Stimulated activated CD4-positive, alpha-beta T cell treated with anti-CD3 and anti-CD28 coated beads, Interleukin-1b, Interleukin-23, amount 100 ng/mL, for 1 hour (primary cell): ENCODE measurements around the gene SNU13.
"Not testable (repeated sequence)": the region's sequence is repeated elsewhere in the genome, so short reads cannot be mapped to it uniquely, and the experiment has no call there.

Experiments used
- DNase-seq, 2 donors: peaks; one replicate each; pipeline ENCODE4 v3.0.0-alpha.2; 2020; ENCODE audit warnings: low read depth in 2 of 2

Gene SNU13

DNA sequence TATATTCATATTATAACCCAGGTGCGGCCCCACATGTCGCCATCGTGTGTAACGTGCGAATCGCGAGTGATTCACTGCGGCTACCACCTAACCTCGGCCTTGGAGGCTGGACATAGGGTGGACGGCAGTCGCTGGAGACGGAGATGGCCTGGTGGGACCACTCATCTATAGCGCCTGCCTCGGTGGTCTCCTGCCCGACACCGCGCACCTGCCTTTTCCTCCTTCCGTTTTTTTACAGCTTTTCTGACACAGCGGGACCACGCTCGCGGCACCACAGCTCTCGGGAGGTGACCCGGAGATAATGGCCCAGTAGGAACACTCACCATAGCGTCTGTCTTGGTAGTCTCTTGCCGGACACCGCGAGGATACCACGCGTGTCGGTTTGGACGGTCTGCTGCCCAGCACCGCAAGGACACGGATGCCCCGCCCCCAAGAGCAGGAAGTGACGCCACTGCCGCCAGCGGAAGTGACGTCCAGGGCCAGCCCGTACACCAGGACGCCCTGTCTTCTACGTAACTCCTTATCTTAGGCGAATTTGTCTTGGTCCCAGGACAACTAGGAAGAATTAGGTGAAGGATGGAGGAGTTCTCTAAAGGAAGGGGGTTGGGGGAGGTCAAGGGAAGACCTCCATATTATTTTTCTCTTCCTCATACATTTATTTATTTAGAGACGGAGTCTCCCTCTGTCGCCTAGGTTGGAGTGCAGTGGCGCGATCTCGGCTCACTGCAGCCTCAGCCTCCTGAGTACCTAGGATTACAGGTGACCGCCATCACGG is 6.4 kb downstream of the SNU13 start:
- DNase-seq, result peak; percentile 51 to 76

DNA sequence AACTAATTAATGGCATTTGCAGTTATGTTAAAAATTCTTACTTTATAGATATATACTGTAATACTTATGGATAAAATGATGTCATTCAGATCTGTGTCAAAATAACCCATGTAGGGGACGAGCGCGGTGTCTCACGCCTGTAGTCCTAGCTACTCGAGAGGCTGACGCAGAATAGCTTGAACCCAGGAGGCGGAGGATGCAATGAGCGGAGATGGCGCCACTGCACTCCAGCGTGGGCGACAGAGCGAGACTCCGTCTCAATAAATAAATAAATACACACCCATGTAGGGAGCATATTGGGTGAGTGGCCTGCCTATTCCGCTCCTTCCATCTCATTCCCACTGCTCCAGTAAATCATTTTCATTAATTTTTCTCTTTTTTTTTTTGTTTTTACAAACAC is 7.1 kb downstream of the SNU13 start:
- DNase-seq, result no peak

DNA sequence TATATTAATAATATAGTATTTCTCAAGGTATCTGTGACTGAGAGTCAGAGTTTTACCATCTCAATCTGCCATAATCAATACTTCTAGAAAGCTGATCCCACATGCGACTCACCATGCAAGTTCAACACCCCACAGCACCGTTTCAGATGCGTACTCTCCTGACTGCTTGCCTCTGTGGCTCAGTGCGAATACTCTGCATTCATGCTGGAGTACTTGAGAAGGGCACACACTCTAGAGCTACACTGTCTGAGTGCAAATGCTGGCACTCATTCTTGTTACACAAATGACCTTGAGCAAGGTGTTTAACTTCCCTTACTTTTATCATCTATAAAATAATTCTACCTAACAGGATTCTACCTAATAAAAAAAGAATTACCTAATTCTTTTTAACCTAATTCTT is 12.5 kb downstream of the SNU13 start:
- no peak for DNase-seq

DNA sequence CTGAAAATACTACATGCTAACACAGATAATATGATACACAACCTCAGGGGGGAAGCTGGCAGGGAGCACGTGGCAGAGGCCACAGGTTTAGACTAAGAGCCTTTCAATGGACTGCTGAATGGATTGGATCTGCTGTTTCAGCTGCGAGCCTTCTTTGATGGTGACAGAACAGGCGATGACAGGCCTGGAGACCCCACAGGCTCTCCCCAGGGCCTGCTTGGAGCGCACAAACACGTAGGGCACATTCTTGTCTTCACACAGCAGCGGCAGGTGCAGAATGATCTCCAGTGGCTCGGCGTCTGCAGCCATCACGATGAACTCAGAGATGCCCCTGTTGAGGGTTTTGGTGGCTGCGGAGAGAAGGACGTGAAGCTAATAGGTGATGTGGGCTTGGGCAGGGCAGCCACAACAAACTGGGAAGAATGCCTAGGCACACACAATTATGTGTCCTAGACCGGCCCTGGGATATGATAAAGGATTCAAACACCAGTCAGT is 13.8 kb downstream of the SNU13 start:
- DNase-seq, result no peak

DNA sequence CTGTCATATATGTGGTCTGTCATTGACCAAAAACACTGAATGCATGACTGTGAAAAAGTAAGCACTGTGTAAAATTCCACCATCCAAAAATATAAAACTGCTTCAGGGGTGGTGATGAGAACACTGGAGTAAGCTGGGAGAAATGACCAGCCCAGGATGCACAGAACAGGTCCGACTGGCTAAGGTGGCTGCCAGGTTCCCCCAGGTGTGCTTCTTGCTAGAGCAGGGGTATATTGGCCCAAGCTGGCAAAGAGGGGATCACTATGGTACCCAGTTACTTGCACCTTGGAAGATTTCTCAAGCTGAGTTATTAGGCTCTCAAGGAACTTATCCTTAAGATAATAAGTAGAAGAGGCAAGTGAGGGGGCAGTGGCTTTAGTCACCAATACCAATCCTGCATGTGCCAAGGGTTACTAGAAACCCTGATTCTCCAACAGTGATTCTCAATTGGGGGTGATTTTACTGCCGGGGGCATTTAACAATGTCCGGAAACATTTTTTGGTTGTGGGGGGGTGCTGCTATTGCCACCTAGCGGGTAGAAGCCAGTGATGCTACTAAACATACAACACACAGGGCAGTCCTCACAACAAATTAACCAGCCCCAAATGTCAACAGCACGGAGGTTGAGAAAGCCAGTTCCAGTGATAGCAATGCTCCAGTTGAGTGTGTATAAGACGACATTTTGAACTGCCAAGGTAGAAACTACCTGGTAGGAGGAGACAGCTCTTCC is 15.7 kb downstream of the SNU13 start:
- no peak for DNase-seq

DNA sequence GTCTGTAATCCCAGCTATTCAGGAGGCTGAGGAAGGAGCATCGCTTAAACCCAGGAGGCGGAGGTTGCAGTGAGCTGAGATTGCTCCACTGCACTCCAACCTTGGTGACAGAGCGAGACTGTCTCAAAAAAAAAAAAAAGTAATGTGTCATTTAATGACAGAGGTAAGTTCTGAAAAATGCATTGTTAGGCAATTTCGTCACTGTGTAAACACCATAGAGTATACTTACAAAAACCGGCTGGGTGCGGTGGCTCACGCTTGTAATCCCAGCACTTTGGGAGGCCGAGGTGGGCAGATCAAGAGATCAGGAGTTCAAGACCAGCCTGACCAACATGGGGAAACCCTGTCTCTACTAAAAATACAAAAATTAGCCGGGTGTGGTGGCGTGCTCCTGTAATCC is 16.6 kb downstream of the SNU13 start:
- DNase-seq, result not testable (repeated sequence)

DNA sequence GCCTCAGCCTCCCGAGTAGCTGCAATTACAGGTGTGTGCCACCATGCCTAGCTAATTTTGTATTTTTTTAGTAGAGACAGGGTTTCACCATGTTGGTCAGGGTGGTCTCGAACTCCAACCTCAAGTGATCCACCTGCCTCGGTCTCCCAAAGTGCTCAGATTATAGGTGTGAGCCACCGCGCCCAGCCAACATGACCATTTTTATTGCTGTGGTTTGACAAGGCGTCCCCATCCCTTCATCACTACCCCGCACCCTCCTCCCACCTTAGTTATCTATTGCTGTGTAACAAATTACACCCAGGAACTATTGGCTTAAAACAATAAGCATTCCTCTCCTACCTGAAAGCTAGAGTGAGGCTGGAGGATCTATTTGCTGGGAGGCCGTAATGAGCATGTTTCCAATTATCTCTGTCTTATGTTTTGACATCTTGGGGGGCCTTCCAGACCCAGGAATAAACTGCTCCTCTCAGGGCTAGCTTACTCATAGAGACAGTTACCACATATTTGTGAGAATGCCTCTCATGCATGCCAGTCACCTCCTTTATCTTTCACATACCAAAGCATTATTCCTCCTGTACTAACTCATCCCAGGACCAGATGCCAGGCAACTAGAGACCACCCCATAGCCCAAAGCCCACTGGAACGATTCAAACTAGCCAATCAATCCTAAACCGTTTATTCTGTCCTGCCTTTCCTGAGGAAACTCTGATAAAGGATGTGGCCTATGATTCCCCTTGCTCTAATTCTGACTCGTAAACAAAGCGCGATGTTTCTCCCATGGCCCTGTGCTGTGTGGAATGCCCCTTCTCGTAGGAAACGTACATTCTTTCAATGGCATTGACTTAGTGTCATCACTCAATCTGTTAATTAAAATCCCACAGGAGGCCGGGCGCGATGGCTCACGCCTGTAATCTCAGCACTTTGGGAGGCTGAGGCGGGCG is 19.4 kb downstream of the SNU13 start:
- DNase-seq, result no peak

DNA sequence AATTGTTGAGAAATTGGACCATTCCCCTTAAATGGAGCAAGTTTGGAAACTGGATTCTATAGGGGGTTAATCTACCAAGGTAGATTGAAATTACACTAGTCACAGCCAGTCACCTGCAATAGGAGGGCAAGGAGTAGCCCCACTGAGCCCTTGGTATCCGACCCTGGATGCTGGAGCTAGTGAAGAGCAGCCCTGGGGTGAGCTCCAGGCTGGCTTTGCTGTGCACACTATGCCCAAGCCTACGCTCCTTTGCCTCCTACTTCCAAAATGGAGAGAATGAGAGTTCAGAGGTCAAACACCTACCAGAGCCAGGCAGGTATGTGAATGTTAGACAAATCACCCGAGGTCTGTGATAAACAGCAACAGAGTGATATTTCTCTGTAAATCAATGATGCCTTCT is 23.7 kb downstream of the SNU13 start:
- no peak for DNase-seq

DNA sequence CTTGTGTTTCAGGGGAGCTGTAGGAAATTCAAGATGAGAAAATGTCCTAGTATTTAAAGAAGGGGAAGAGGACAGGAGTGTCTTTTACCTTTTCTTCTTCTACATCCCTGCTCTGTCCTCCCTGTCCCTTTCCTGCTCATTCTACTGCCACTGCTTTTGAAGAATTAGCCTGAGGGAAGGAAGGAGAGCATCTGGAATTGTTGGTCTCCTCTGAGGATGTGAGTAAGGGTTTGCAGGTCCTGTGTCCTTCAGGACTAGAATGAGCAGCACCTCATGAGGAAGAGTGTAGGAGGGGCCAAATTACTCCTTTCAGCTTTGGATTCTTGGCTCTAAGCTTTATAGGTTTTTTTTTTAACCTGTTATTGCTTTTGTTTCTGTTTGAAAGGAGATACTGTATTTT is 24.2 kb downstream of the SNU13 start:
- DNase-seq, result no peak

DNA sequence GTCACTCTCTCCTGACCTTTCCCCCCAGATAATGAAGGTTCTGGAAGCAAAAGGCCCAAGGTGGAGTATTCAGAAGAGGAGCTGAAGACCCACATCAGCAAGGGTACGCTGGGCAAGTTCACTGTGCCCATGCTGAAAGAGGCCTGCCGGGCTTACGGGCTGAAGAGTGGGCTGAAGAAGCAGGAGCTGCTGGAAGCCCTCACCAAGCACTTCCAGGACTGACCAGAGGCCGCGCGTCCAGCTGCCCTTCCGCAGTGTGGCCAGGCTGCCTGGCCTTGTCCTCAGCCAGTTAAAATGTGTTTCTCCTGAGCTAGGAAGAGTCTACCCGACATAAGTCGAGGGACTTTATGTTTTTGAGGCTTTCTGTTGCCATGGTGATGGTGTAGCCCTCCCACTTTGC is 25.1 kb downstream of the SNU13 start:
- not testable (repeated sequence) for DNase-seq

DNA sequence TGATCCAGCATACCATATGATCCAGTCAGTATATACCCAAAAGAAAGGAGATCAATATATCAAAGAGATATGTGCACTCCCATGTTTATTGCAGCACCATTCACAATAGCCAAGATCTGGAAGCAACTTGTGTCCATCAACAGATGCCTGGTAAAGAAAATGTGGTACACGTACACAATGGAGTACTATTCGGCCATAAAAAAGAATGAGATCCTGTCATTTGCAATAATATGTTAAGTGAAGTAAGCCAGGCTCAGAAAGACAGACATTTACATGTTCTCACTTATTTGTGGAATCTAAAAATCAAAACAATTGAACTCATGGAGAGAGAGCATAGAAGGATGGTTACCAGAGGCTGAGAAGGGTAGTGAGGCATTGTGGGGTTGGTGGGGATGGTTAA is 27.0 kb downstream of the SNU13 start:
- DNase-seq, result no peak

DNA sequence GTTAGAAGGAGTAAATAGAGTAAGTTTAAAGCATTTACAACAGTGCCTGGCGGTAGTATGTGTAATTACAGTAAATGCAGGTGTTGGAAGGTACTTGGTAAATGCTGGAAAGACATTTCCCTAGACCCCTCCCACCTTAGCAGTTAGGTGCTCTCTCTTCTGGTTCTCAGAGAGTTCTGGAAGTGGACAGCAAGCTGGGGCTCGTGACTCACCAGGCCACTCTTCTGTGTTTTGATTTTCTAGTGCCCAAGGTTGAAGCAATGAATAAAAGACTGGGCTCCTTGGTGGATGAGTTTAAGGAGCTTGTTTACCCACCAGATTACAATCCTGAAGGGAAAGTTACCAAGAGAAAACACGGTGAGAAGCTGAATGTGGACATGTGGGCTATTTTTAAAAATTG is 27.6 kb downstream of the SNU13 start:
- DNase-seq, result no peak

DNA sequence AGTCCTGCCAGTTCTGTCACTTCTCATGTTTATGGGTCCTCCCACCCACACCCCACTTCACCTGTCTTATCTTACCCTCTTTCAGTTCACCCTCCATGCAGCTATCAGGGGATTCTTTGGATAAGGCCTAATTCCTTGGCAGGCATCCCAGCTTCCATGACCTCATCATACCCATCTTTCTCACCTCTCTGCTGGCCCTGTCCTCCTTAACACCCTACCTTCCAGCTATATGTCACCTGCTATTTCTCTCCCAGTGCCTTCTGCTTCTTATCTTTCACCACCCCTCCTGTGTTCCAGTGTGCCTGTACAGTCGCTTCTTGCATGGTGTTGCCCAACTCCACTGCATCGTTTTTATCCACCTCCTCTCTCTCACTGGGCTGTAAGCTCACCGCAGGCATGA is 28.3 kb downstream of the SNU13 start:
- DNase-seq, result no peak

DNA sequence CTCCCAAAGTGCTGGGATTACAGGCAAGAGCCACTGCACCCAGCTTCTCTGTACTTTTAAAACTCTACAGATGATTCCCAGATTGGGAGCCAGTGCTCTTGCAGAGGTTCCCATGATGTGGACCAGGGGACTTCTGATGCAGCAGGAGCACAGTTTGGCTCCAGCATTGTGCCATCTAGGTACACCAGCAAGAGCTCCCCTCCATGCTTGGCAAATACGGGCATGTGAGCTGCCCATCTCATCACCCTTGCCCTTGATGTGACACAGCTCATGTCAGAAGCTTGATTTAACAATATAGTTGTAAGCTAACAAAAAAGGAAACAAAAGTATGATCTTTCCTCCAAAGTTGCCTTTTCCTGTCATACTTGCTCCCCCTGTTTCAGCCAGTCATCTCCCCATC is 28.7 kb downstream of the SNU13 start:
- DNase-seq, result no peak

DNA sequence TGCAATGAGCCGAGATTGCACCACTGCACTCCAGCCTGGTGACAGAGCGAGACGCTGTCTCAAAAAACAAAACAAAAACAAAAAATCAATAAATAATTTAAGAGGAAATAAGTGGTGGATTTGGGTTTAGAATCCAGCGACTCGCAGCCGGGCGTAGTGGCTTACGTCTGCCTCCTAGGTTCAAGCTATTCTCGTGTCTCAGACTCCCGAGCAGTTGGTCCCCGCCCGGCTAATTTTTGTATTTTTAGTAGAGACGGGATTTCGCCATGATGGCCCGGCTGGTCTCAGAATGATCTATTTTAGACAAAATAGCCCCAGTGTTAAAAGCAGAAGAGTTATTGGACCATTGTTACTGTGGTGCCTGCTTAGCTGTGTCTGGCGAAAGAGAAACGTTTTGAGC is 29.8 kb downstream of the SNU13 start:
- no peak for DNase-seq

DNA sequence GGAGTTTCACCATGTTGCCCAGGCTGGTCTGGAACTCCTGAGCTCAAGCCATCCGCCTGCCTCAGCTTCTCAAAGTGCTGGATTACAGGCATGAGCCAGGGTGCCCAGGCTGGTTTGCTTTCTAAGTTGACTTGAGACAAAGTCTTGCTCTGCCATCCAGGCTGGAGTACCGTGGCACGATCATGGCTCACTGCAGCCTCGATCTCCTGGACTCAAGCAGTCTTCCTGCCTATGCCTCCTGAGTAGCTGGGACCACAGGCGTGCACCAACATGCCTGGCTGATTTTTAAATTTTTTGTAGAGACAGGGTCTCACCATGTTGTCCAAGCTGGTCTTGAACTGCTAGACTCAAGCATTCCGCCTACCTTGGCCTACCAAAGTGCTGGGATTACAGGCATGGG is 31.0 kb downstream of the SNU13 start:
- DNase-seq, result no peak

DNA sequence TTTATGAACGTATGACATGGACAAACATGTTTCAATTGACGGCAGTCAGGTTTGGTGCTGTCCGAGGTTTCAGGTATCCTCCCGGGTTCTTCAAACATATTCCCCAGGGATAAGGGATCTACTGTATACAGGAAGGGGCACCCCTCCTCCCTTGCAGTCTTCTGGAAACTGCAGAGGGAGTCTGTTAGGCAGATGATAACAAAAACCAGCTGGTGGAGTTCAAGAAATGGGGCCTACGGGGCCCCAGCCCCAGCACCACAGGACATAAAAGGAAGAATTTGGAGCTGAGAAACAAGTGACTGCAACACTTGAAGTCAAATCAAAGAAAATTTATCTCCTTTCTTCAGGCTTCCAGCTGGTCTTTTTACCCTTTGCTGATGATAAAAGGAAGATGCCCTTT is 32.1 kb downstream of the SNU13 start:
- no peak for DNase-seq

DNA sequence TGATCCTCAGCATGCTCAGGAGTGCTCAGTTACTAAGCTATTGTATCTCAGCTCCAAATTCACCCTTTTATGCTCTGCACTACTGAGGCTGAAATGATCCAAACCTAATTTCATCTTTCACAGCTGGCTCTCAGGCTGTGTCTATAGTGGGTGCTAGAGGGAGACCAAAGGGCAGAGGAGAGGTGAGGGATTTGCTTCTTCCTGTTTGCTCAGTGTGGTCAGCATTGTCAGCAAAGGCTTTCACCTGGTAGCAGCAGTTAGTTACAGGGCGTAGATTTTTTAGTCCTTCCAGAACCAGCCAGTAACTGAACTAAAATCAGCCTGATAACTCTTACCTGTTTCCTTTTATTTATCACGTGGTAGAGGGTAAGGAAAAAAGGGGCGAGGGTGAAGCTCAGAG is 34.3 kb downstream of the SNU13 start:
- DNase-seq, result no peak

DNA sequence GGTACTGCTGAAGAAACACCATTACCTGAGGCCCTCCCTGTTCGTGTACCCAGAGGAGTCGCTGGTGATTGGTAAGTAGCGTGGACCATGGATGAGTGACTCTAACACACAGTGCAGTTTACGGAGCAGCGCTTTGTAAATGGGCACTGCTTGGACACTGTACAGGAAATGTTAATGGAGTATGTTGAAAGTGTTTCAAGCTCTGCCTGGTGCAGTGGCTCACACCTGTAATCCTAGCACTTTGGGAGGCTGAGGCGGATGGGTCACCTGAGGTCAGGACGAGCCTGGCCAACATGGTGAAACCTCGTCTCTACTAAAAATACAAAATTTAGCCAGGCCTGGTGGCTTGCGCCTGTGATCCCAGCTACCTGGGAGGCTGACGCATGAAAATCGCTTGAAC is 37.8 kb downstream of the SNU13 start:
- DNase-seq, result no peak

DNA sequence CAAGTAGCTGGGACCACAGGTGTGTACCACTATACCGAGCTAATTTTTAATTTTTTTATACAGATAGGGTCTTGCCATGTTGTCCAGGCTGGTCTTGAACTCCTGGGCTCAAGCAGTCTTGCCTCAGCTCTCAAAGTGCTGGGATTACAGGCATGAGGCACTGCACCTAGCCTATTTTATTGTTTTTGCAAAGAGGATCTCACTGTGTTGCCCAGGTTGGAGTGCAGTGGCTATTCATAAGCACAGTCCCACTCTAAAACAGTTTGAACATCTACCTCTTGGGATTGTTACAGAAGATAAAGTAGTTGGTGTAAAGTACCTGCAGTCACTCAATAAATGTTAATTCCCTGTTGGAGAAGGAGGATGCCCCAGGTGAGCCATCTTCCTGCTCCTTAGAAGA is 38.4 kb downstream of the SNU13 start:
- DNase-seq, result no peak

DNA sequence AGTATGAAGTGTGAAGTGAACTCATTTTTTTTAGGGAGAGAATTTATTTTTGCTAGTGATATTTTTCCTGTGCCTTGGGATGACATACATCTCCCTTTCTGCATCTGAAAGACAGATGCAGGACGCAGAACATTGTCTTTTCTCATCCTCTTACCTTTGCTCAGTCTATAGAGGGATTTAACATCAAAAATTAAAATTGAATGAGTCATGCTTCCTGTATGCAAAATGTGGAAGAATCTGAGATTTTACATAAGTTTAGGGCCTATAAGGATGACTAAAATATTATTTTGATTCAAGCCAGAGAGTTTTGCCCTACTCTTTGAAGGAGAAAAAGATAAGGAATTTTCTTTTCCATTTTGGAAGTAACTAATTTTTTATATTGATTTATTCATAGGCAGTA is 40.2 kb downstream of the SNU13 start:
- no peak for DNase-seq

DNA sequence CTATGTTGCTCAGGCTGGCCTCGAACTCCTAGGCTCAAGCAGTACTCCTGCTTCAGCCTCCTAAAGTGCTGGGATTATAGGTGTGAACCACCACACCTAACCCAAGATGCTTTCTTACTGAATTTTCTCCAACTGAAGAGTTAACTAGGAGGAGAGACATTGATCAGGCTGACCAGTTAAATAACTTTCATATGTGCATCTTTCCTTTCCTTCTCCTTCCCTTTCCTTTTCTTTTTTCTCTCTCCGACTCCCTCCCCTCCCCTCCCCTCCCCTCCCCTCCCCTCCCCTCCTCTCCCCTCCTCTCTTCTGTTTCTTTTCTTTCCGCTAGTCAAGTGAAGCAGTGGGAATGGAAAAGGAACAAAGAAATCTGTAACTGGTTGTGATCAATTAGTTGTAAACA is 40.9 kb downstream of the SNU13 start:
- DNase-seq, result no peak
